OCI-LY1 (cell line): ENCODE measurements around the gene PCDHB4.

Source experiments
- EZH2 ChIP-seq: fragments of 200-600 bp; sonication (generic), shearing (Covaris generic); IDR thresholded peaks from 2 replicates; pipeline ENCODE4 v1.8.0; 2017; ENCODE audit warnings: borderline replicate concordance, mixed run types, mild to moderate bottlenecking, antibody characterized with exemption, low read length, moderate library complexity, mixed read lengths
- TF ChIP-seq, protein P1 (sequence below): fragments of 200-600 bp; sonication (generic), shearing (Covaris generic); IDR thresholded peaks from 2 replicates; pipeline ENCODE4 v1.5.1; 2017; ENCODE audit warnings: mild to moderate bottlenecking, antibody characterized with exemption, low read length, moderate library complexity, mixed read lengths

DNA sequence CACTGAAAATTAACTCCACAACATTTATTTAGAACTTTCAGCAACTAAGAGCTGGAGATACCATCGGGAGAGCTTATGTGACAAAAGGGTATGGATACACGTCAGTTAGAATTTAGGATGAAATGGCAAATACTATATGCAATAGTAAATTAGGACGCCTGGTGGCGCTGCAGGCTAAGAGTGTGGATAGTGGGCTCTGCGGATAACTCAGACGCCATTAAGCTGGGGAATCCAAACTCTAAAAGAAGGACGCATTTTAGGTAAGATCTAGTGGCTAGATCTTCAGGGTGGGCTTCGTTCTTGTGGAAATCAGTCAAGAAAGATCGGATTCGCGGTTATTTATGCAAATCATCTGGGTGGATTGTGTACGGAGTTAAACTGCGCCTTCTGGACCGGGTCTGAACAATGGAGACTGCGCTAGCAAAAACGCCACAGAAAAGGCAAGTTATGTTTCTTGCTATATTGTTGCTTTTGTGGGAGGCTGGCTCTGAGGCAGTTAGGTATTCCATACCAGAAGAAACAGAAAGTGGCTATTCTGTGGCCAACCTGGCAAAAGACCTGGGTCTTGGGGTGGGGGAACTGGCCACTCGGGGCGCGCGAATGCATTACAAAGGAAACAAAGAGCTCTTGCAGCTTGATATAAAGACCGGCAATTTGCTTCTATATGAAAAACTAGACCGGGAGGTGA lies 13.6 kb downstream of the PCDHB4 start, which contains the start of gene PCDHB5:
- TF ChIP-seq, protein P1, sequence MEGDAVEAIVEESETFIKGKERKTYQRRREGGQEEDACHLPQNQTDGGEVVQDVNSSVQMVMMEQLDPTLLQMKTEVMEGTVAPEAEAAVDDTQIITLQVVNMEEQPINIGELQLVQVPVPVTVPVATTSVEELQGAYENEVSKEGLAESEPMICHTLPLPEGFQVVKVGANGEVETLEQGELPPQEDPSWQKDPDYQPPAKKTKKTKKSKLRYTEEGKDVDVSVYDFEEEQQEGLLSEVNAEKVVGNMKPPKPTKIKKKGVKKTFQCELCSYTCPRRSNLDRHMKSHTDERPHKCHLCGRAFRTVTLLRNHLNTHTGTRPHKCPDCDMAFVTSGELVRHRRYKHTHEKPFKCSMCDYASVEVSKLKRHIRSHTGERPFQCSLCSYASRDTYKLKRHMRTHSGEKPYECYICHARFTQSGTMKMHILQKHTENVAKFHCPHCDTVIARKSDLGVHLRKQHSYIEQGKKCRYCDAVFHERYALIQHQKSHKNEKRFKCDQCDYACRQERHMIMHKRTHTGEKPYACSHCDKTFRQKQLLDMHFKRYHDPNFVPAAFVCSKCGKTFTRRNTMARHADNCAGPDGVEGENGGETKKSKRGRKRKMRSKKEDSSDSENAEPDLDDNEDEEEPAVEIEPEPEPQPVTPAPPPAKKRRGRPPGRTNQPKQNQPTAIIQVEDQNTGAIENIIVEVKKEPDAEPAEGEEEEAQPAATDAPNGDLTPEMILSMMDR, result peak; percentile 27; the same call in 1 of the 2 replicates
- TF ChIP-seq EZH2, result no peak
